Psoas muscle (tissue), 8 donors: Measurements from ENCODE around the gene KIRREL3. TPM values are rescaled to one million over a fixed set of nuclear protein-coding genes. Genes with fewer than 3 reads are reported as not detected.

Experiments used
- ATAC-seq, 4 donors: fragments of 200-7000 bp; cut with Tn5 transposase; one replicate each; pipeline ENCODE4 v1.9.1; 2020; ENCODE audit warnings: moderate library complexity in 3 of 4, mild to moderate bottlenecking in 2 of 4
- DNase-seq, 2 donors: peaks; one replicate each; pipeline ENCODE4 v3.0.0-alpha.2; 2020
- H3K27ac ChIP-seq: fragments of 200-600 bp; one replicate; pipeline ENCODE4 v1.8.0; 2022
- H3K27me3 ChIP-seq, 3 donors: fragments of 200-600 bp in 1 of 3; one replicate each; pipeline versions ENCODE4 v1.6.1 to v1.8.0; 2013 to 2022; ENCODE audit warnings: low read length in 2 of 3, mild to moderate bottlenecking in 2 of 3, moderate library complexity in 1 of 3; ENCODE audit not compliant: insufficient read depth in 3 of 3
- H3K36me3 ChIP-seq, 2 donors: fragments of 200-600 bp in 1 of 2; one replicate each; pipeline versions ENCODE4 v1.6.1 to v1.8.0; 2013 to 2022; ENCODE audit warnings: low read depth in 1 of 2, mild to moderate bottlenecking in 1 of 2, moderate library complexity in 1 of 2; ENCODE audit not compliant: insufficient read depth in 1 of 2
- H3K4me1 ChIP-seq: fragments of 200-600 bp; one replicate; pipeline ENCODE4 v1.8.0; 2022
- H3K4me3 ChIP-seq: fragments of 200-600 bp; one replicate; pipeline ENCODE4 v1.8.0; 2022; ENCODE audit warnings: mild to moderate bottlenecking
- H3K9me3 ChIP-seq: fragments of 200-600 bp; one replicate; pipeline ENCODE4 v1.8.0; 2022
- WGBS, 3 donors: extraction: QIAGEN DNeasy Blood & Tissue Kit; methylation state at CpG; one replicate each; pipeline versions ENCODE4 v1.1.6 to v1.1.7; 2013; 5-methylcytosine and 5-hydroxymethylcytosine counted together
- intact Hi-C, 2 donors: fragments of 100-400 bp; cut with DNase I; formaldehyde crosslinking; loops; one replicate each; pipeline versions ENCODE4 v1.11.0 to v1.14.2; 2022
- polyA plus RNA-seq, 3 donors: library from polyadenylated mRNA; stranded (reverse); fragments of 200-250 nt; gene quantifications; one replicate each; pipeline ENCODE4 v1.2.3, GENCODE V29; 2013
- total RNA-seq, 4 donors: library from RNA; stranded (reverse); fragmentation: NEBNext Ultra II Directional in 2 of 4; extraction: Animal tissue kit (Norgen Biotek cat#: 25700) in 2 of 4; gene quantifications; one replicate each; pipeline versions ENCODE4 v1.2.1 to v1.2.4, GENCODE V29; 2021 to 2023
- TF ChIP-seq, protein P1 (sequence below): fragments of 200-600 bp; IDR thresholded peaks from one replicate; pipeline ENCODE4 v1.8.0; 2022; ENCODE audit warnings: antibody characterized with exemption
- donor health status: healthy with polysubstance abuse.
- donor health status: DM: no; HTN: no; CAD: no; lungs with moderate emphysema.
- donor health status: Bipolar disorder and iron deficiency.
- donor health status: healthy.
- donor health status: DM: yes; HTN: yes; CAD: no.
- donor health status: DM: no; HTN: no; CAD: no.
- donor health status: DM: no; HTN: no; CAD: no.
- donor health status: DM: yes; HTN: yes; CAD: no.

KIRREL3 gene
- total and polyA plus RNA-seq, 7 donors: 0.04 TPM; not detected in 6

DNA sequence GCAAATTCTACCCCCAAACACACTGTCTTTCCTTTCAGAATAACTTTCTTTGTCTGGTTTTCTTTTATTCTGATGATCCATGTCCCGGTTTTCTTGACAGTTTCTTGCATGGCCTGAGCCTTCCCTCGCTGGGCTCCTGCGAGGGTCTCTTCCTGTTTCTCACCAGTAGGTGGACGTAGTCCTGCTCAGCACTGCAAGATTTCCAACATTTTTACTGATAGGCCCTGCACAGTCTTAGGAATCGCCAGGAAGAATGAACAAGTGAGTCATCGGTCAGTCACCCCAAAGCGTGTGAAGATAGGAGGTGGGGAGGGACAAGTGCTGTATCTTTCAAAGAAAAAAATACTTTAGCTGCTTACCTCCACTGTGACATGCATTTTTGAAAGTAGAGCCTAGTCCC is 16.9 kb upstream of the KIRREL3 start:
- Histone ChIP-seq H3K9me3 (no peaks in the 10 kb centered on the region), H3K27me3 (peaks cover 0 to 3% (median 3%) of the 10 kb centered on the region in 3 donors), H3K36me3 (no peaks in the 10 kb centered on the region), H3K4me3 (no peak overlapping the region), H3K4me1 (no peaks in the 10 kb centered on the region), H3K27ac (no peak overlapping the region)
- DNase-seq (no peak), ATAC-seq (no peak)
- 45 to 51% (median 51%) methylated on average over 7 of the region's 7 CpGs for WGBS, 3 donors
- TF ChIP-seq, protein P1, sequence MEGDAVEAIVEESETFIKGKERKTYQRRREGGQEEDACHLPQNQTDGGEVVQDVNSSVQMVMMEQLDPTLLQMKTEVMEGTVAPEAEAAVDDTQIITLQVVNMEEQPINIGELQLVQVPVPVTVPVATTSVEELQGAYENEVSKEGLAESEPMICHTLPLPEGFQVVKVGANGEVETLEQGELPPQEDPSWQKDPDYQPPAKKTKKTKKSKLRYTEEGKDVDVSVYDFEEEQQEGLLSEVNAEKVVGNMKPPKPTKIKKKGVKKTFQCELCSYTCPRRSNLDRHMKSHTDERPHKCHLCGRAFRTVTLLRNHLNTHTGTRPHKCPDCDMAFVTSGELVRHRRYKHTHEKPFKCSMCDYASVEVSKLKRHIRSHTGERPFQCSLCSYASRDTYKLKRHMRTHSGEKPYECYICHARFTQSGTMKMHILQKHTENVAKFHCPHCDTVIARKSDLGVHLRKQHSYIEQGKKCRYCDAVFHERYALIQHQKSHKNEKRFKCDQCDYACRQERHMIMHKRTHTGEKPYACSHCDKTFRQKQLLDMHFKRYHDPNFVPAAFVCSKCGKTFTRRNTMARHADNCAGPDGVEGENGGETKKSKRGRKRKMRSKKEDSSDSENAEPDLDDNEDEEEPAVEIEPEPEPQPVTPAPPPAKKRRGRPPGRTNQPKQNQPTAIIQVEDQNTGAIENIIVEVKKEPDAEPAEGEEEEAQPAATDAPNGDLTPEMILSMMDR: no peak
- intact Hi-C loops: no loop called here

DNA sequence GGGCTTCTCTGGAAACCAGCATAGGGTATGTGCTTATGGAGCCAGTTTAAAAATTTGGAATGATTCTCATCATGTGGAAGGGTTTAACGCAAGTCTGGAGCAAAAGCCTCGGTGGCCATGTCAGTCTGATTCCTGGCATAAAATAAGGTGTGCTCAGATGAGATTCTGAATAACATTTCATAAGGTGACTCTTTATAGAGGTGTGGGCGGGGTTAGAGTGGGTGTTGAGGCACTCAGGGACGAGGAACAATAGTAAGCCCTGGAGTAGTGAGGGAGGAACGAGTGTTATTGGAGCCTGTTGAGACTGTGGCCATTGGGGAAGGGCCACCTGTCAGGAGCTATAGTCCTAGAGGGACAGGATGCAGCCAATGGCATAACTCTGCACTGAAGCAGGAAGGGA is 13.0 kb upstream of the KIRREL3 start:
- intact Hi-C loops: no loop called here

DNA sequence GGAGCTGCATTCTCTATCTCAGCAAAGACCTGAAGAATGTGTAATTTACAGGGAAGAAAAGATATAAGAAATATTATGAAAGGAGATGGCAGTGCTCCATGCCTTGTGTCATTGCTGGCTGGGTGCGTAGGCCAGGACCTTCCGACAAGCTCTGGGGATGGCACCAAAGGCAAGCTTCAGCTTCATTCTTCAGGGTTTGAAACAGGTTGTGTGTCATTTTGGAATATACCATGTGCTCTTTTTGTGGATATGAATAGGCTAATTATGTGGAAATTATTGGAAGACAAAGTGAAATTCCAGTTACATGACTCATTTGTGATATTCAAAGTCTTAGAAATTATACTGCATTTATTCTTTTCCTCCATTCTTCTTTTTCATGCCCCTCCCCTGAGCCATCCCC is 5.7 kb upstream of the KIRREL3 start:
- intact Hi-C loops: no loop called here
- Histone ChIP-seq H3K27me3 (peaks cover 4 to 43% (median 14%) of the 10 kb centered on the region in 3 donors), H3K4me3 (no peak overlapping the region), H3K36me3 (no peaks in the 10 kb centered on the region), H3K9me3 (no peaks in the 10 kb centered on the region), H3K4me1 (no peaks in the 10 kb centered on the region), H3K27ac (no peak overlapping the region)
- 51 to 69% (median 61%) methylated on average over 2 of the region's 2 CpGs for WGBS, 3 donors
- ATAC-seq (no peak), DNase-seq (no peak)
- TF ChIP-seq, protein P1: no peak

More for the DNA sequence above, 13.0 kb upstream of the KIRREL3 start:
- peaks cover 0 to 3% (median 0%) of the 10 kb centered on the region in 3 donors for H3K27me3 ChIP-seq
- TF ChIP-seq, protein P1: no peak
- no peak overlapping the region for H3K27ac ChIP-seq
- H3K9me3 ChIP-seq: no peaks in the 10 kb centered on the region
- ATAC-seq (no peak), DNase-seq (no peak)
- 68 to 75% (median 70%) methylated on average over 5 of the region's 5 CpGs for WGBS, 3 donors
- H3K4me3 ChIP-seq: no peak overlapping the region
- H3K36me3 ChIP-seq: no peaks in the 10 kb centered on the region
- no peaks in the 10 kb centered on the region for H3K4me1 ChIP-seq

DNA sequence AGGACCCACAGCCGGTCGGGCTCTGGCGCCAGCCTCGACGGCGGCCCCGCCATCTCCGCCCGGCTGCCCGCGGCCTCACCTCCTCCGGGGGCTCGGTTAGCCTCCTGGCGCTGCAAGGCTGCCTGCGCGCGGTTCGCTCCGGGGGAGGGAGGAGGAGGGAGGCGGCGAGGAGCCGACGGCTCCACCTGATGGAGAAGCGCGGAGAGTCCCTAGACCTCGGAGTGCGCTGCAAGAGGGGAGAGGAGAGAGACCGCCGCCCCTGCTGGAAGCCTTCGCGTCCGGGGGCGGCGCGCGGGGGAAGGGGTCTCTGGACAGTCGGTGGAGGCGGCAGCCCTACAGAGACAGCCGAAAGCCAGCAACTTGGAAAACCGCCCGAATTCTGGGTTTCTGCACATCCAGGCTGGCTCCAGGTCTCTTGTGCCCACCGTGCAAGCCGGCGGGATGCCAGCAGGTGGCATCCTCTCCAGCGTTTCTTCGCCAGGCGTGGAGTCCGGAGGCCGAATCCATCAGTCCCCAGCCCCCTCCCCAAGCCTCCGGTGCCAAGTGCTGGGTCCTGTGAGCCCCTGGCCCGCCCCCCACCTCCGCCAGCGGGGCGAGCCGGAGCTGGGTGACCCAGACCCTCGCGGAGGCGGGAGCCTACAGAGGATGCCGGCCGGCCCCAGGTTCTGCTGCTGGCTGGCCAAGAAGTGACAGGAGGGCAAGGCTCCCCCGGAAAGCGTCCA is 2.9 kb upstream of the KIRREL3 start:
- no peaks in the 10 kb centered on the region for H3K4me1 ChIP-seq
- intact Hi-C loops: no loop called here
- ATAC-seq: no peak
- no peaks in the 10 kb centered on the region for H3K36me3 ChIP-seq
- peaks cover 4 to 68% (median 18%) of the 10 kb centered on the region in 3 donors for H3K27me3 ChIP-seq
- TF ChIP-seq, protein P1: no peak
- H3K9me3 ChIP-seq: no peaks in the 10 kb centered on the region
- no peak overlapping the region for H3K4me3 ChIP-seq
- WGBS, 3 donors: 2 to 5% (median 3%) methylated on average over 38 to 62 of the region's 62 CpGs
- DNase-seq: no peak
- H3K27ac ChIP-seq: no peak overlapping the region
